Ovary (tissue), 3 donors: ENCODE data around the gene THAP9.

Source experiments
- EP300 ChIP-seq: sonication (generic); formaldehyde crosslinking; IDR thresholded peaks from one replicate; pipeline ENCODE4 v1.6.1; 2017; ENCODE audit warnings: antibody characterized with exemption
- POLR2A ChIP-seq: fragments of 450-650 bp; IDR thresholded peaks from one replicate; pipeline ENCODE4 v1.6.1; 2017; ENCODE audit warnings: antibody characterized with exemption, mild to moderate bottlenecking, moderate library complexity
- TF ChIP-seq, protein P1 (sequence below), 3 donors: fragments of 450-650 bp in 2 of 3; fragments of 200-600 bp in 1 of 3; IDR thresholded peaks; one replicate each; pipeline versions ENCODE4 v1.5.1 to v1.8.0; 2016 to 2022; ENCODE audit warnings: antibody characterized with exemption in 3 of 3, mild to moderate bottlenecking in 1 of 3
- donor health status: DM: no; HTN: no; CAD: no.

DNA sequence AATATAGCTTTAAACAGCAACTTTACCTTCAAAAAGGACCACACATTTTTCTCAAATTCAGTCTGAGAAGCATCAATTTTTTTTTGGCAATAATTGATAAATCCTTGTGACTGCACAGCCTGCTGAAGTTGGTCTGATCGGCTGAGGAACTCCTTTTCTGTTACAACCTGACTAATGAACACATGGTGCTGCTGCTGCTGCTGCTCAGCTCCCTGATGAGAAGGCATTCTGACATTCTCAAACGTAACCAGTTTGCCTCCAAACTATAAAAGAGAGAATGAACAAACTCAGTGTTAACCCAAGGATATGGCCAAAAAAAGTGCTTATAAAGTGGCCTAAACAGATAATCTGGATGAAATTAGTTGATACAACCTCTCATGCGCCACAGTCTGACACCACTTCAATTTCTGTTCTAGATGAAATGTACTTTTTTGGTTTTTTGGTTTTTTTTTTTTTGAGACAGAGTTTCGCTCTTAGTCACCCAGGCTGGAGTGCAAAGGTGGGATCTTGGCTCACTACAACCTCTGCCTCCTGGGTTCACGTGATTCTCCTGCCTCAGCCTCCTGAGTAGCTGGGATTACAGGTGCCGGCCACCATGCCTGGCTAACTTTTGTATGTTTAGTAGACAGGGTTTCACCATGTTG is 36.1 kb upstream of the THAP9 start:
- TF ChIP-seq EP300 (no peak), POLR2A (no peak)
- TF ChIP-seq, protein P1, sequence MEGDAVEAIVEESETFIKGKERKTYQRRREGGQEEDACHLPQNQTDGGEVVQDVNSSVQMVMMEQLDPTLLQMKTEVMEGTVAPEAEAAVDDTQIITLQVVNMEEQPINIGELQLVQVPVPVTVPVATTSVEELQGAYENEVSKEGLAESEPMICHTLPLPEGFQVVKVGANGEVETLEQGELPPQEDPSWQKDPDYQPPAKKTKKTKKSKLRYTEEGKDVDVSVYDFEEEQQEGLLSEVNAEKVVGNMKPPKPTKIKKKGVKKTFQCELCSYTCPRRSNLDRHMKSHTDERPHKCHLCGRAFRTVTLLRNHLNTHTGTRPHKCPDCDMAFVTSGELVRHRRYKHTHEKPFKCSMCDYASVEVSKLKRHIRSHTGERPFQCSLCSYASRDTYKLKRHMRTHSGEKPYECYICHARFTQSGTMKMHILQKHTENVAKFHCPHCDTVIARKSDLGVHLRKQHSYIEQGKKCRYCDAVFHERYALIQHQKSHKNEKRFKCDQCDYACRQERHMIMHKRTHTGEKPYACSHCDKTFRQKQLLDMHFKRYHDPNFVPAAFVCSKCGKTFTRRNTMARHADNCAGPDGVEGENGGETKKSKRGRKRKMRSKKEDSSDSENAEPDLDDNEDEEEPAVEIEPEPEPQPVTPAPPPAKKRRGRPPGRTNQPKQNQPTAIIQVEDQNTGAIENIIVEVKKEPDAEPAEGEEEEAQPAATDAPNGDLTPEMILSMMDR (IDR thresholded peaks at IDR 0.05), result no peak
